ENCODE measurements around the gene CELSR3. TPM values are rescaled to one million over a fixed set of nuclear protein-coding genes. Genes with fewer than 3 reads are reported as not detected.

Gene CELSR3
- total and polyA plus RNA-seq, 9 donors, result 0.23 to 3.4 (median 0.69) TPM

DNA sequence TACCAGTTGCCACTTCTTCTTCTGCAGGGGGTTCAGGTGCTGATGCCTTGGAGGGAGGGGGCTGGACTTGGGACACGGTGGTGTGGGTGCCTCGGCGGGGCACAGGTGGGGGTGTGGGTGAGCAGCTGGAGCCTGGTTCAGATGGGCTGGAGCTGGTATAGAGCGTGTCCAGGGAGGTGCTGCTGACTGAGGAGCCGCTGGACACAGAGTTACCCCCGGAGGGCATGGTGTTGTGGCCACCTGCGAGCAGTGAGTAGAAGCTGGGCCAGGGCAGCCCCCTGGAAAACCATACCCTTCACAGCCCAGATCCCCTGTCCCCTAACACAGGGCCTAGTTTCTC, 18.8 kb upstream of the CELSR3 start:
- H3K27me3 ChIP-seq, result no peaks in the 10 kb centered on the region
- DNase-seq, result no peak
- H3K9me3 ChIP-seq, result no peaks in the 10 kb centered on the region
- intact Hi-C loops (cut with DNase I), result loop anchor here in 1 of 4 donors (10.0 kb wide), 1 partner anchor 217 kb away; a partner anchor contains a TSS
- H3K4me1 ChIP-seq (ENCODE audit: insufficient read depth), result peaks cover 10% of the 10 kb centered on the region
- no peak overlapping the region for H3K4me3 ChIP-seq
- no peaks in the 10 kb centered on the region for H3K36me3 ChIP-seq
- no peak overlapping the region for H3K27ac ChIP-seq
- TF ChIP-seq POLR2A (IDR thresholded peaks at IDR 0.05), result no peak
- no peak for TF ChIP-seq CTCF (IDR thresholded peaks at IDR 0.05)
- no peak for TF ChIP-seq EP300 (IDR thresholded peaks at IDR 0.05)
- 89 to 93% (median 92%) methylated on average over 6 to 7 of the region's 7 CpGs for WGBS, 3 donors

DNA sequence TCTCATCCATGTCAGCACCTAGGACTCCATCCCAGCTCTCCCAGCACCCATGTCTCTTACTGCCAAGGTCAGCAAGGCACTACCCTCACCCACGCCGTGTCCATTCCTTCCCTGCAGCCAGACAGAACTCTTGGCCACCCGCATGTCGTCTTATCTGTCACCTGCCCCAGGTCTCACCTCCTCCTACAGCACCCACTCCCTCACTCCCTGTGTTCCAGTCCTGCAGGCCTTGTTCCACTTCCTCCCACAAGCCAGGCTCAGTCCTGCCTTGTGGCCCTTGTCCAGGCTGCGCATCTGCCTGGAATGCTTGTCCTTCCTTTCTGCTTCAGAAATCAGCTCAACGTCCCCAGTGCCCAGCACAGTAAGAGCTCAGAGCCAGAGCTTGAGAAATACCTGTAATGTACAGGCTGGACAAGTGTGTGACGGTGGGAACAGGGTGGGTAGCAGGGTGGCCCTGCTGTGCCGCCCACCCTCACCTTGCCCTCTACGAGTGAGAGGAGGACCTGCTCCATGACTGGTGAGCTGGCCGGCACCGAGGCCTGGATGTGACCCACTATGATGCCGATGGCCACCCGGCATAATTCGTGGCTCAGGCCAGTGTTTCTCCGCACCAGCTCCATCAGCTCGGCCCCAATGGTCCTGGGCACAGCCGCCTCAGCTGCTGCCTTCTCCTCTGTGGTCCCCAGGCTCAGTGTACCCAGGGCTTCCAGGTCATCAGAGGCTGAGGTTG, 18.3 kb upstream of the CELSR3 start:
- H3K4me3 ChIP-seq, result no peak overlapping the region
- no peak overlapping the region for H3K27ac ChIP-seq
- peaks cover 10% of the 10 kb centered on the region for H3K4me1 ChIP-seq (ENCODE audit: insufficient read depth)
- WGBS, 3 donors, result 92 to 96% (median 95%) methylated on average over 17 of the region's 17 CpGs
- H3K27me3 ChIP-seq, result no peaks in the 10 kb centered on the region
- TF ChIP-seq CTCF (IDR thresholded peaks at IDR 0.05), result no peak
- no peak for TF ChIP-seq POLR2A (IDR thresholded peaks at IDR 0.05)
- TF ChIP-seq EP300 (IDR thresholded peaks at IDR 0.05), result no peak
- H3K9me3 ChIP-seq, result no peaks in the 10 kb centered on the region
- no peaks in the 10 kb centered on the region for H3K36me3 ChIP-seq
- DNase-seq, result no peak
- intact Hi-C loops (cut with DNase I), result loop anchor here in 1 of 4 donors (10.0 kb wide), 1 partner anchor 216 kb away; a partner anchor contains a TSS

DNA sequence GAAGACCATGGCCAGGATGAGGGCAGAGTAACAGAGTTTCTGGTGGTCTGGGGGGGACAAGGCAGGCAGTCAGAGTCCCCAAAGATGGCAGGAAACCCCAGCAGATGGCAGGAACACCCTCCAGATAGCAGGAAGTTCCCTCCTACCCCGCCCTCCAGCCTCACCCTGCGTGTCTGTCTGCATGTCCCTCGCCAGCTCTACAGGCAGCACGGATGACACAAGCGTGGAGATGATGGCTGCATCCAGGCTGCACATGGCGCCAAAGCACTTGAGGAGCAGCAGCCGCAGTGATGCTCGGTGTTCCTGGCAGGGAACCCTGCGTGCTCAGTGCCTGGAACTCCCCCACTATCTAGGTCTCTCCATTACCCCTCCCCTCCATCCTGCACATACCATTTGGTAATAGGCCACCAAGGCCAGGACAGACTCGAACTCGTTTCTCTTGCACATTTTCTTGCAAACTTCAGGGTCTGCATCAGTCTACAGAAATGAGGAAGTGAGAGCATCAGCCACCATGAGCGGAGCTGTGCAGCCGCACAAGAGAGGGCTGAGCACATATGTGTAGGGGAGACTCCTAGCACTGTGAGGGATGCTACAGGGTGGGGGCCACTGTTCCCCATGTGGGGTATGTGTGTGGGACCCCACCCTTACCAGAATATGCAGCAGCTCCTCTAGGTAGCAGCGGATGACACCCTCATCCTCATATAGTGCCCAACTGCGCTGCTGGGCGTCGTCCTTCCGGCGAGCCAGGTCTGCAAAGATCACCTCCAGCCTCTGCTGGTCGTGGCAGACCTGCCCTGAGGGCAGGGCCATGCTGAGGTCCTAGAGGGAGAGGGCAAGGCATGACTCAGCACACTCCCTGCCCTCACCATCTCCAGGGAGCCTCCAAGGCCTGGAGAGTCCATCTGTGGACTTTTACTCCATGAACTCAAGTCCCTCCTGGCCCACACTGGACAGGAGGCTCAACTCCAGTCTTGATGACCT, 17.0 kb upstream of the CELSR3 start:
- WGBS, 3 donors, result 86 to 90% (median 86%) methylated on average over 20 of the region's 20 CpGs
- Histone ChIP-seq H3K4me1 (ENCODE audit: insufficient read depth) (peaks cover 10% of the 10 kb centered on the region), H3K36me3 (no peaks in the 10 kb centered on the region), H3K27ac (no peak overlapping the region), H3K27me3 (no peaks in the 10 kb centered on the region), H3K9me3 (no peaks in the 10 kb centered on the region), H3K4me3 (no peak overlapping the region)
- intact Hi-C loops (cut with DNase I), result loop anchor here in 1 of 4 donors (10.0 kb wide), 1 partner anchor 215 kb away; a partner anchor contains a TSS
- DNase-seq, result peak in 1 of 5 donors; percentile 31
- no peak for TF ChIP-seq EP300 (IDR thresholded peaks at IDR 0.05)
- TF ChIP-seq CTCF (IDR thresholded peaks at IDR 0.05), result no peak
- no peak for TF ChIP-seq POLR2A (IDR thresholded peaks at IDR 0.05)

DNA sequence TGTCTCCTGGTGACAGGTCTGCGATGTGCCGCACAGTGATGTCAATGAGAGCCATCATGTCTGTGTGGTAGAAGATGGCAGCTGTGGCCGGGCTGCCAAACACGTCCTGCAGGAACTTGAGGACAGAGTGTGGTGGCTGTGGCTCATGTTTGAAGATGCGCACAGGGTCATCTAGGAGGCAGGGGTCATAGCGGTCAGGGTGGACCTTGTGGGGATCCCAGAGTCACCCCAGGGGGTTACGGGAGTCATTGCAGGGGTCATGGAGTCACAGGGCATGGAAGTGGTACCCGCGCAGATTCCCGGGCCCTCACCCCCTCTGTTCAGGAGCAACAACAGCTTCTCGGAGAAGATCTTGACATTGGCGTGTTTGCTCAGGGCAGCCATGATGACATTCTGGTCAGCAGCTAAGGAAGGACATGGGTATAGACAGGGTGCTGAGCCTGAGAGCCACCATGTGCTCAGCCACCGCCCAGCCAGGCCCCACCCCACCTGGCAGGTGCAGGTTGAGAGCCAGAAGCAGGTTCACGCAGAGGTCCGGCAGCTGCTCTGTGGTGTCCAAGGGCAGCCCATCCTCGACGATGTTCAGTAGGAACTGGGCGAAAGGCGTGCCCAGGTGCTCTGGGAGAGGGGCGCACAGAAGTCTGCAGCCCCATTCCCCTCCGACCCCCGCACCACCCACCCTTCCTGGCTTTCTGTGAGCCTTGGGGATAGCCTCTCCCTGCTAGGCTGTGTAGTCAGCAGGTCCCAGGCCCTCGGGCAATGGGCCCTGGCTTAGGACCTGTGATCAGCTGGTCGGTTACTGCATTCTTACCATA, 16.1 kb upstream of the CELSR3 start:
- no peak for DNase-seq
- no peak overlapping the region for H3K4me3 ChIP-seq
- 90 to 92% (median 91%) methylated on average over 24 of the region's 24 CpGs for WGBS, 3 donors
- H3K4me1 ChIP-seq (ENCODE audit: insufficient read depth), result peaks cover 7% of the 10 kb centered on the region
- intact Hi-C loops (cut with DNase I), result no loop called here
- no peak overlapping the region for H3K27ac ChIP-seq
- H3K27me3 ChIP-seq, result no peaks in the 10 kb centered on the region
- H3K36me3 ChIP-seq, result no peaks in the 10 kb centered on the region
- no peaks in the 10 kb centered on the region for H3K9me3 ChIP-seq
- TF ChIP-seq POLR2A (IDR thresholded peaks at IDR 0.05) (no peak), EP300 (IDR thresholded peaks at IDR 0.05) (no peak), CTCF (IDR thresholded peaks at IDR 0.05) (no peak)

Measured in ovary (tissue), 9 donors.